GM12874 (cell line): ENCODE measurements around the gene OSBP2.

Experiments used
- TF ChIP-seq, protein P1 (sequence below): IDR thresholded peaks from 2 replicates; pipeline ENCODE4 v1.5.1; 2011; ENCODE audit warnings: low read depth, mild to moderate bottlenecking, control low read depth, low read length, moderate library complexity; ENCODE audit not compliant: insufficient read depth

Gene OSBP2

DNA sequence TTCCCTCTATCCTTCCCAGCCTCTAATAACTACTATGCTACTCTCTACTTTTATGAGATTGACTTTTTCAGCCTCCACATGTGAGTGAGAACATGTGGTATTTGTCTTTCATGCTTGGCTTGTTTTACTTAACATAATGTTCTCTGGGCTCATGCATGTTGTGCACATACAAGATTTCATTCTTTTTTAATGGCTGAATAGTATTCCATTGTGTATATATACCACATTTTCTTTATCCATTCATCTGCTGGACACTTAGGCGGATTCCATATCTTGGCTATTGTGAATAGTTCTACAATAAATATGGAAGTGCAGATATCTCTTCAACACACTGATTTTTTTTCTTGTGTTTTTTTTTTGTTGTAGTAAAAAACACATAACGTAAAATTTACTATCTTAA, 19.4 kb downstream of the OSBP2 start:
- TF ChIP-seq, protein P1, sequence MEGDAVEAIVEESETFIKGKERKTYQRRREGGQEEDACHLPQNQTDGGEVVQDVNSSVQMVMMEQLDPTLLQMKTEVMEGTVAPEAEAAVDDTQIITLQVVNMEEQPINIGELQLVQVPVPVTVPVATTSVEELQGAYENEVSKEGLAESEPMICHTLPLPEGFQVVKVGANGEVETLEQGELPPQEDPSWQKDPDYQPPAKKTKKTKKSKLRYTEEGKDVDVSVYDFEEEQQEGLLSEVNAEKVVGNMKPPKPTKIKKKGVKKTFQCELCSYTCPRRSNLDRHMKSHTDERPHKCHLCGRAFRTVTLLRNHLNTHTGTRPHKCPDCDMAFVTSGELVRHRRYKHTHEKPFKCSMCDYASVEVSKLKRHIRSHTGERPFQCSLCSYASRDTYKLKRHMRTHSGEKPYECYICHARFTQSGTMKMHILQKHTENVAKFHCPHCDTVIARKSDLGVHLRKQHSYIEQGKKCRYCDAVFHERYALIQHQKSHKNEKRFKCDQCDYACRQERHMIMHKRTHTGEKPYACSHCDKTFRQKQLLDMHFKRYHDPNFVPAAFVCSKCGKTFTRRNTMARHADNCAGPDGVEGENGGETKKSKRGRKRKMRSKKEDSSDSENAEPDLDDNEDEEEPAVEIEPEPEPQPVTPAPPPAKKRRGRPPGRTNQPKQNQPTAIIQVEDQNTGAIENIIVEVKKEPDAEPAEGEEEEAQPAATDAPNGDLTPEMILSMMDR: no peak

DNA sequence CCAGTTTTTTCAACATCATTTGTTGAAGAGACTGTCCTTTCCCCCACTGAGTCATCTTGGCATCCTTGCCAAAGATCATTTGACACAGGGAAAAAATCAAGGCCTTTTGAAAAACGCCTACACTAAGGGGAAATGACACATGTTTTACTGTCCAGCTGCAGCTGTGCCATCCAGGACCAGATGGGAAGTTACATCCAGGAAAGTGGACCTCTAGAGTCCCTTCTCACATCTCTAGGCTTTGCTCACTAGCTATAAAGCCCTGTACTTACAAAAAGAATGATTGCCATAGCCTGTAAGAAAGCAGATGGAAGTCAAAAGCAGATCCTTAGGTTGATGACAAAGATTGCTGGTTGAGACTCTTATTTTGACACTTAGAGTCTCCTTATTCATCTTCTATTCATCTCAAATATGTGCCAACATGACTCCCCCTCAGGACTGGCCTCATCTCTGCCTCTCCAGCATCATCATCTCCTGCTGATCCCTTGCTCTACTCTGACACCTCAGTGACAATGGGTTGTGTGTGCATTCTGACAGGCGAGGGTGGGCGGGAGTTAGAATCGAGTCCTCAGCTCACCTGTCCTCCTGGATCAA, 22.8 kb downstream of the OSBP2 start:
- TF ChIP-seq, protein P1: no peak

DNA sequence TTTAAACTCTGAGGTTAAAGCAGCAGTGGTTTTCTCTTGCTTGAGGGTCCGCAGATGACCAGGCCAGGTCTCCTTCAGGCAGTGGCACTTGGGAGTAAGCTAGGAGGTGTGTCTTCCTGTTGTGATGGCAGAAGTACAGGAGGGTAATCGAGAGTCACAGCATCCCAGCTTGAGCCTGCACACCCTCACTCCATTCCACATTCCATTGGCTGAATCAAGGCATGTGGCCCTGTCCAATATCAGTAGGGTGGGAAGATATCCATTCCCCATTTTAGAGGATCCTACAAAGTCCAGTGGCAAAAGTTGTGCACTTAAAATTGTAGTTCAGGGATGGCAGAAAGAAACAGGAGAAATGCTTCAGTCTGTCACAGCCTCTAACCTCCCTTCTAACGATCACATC, 23.3 kb downstream of the OSBP2 start:
- TF ChIP-seq, protein P1: no peak

DNA sequence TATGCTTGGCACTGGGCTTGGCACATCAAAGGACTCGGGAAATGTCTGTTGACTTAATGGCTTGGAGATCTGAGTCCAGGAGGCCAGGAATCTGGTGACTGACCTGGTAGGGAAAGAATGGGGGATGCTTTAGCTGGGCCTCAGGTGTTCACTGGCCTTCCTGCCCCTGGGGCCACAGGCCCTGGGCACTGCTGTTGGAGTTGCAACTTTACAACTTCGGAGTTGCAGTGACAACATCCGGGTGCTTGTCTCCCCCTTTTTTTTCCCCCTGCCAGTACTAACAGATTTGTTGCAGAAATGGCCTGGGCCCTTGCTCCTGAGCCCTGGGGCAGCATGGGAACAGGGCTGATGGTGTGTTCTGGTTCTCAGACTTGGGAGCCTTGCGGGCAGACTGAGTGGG, 23.8 kb downstream of the OSBP2 start:
- TF ChIP-seq, protein P1: no peak

DNA sequence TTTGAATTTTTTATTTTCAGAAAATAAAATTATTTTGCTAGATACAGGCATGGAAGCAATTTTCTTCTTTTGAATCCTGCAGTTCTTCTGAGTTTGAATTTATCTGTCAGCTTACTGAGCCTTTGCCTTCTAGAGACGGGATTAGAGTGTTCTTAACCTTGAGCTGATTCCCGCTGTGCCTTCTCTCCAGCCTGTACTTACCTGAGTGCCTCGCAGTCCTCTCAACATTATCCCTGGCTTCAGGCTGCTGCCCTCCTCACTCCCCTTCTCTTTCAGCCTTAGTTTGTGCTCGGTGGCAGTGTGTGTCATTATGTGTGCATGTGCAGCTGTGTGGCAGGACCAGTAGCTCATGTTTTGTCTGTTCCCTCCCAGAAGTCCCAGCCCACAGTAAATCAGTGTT, 24.3 kb downstream of the OSBP2 start:
- TF ChIP-seq, protein P1: no peak

DNA sequence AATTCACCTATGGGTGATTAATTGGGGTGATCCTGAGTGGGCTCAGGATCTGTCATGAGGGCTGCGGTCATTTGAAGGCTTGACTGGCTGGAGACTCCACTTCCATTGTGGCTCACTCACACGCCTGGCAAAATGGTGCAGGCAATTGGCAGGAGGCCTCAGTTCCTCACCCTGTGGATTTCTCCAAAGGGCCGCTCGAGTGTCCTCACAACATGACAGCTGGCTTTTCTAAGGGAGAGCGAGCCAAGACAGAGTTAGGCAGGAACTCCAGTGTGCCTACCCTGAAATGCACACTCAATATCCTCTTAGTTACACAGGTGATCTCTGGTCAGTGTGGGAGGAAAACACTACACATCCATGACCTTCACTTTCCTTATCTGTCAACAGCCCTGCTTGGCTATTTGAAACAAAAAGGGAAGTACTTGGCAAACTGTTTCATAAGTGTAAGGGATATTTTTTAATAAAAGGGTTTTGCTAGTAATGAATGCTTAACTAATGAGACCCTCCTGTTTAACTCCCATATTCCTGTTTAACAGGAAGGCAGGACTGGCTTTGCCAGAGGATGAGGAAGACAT, 25.7 kb downstream of the OSBP2 start:
- TF ChIP-seq, protein P1: no peak

DNA sequence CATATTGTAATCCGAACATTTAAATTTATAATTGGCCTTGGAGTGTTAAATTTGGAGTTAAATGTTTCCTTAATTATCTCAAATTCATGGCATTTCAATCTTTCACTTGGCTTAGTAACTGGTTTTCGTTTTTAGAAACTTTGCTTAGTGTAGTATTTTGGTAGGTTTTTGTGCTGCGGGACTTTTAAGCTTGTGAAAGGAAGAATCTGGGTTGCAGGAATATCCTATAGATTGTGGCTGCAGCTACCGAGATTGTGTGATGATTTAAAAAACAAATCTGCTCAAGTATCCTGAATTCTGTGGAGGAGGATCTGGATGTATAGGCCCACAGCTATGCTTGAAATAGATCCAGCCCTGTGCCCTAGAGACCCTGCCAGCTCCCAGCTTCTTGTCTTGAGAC, 27.1 kb downstream of the OSBP2 start:
- TF ChIP-seq, protein P1: no peak
